Neutrophil (primary cell): ENCODE measurements around the gene ARHGDIG.
A peak's percentile ranks its signal among the peaks of the same experiment; 100 is the strongest.

Experiments
- H3K27ac ChIP-seq: fragments of 200-600 bp; sonication (generic); 2 replicates; pipeline ENCODE4 v1.5.1; 2016; ENCODE audit warnings: mild to moderate bottlenecking, moderate library complexity
- H3K27me3 ChIP-seq: fragments of 200-600 bp; sonication (generic); 2 replicates; pipeline ENCODE4 v1.6.0; 2016; ENCODE audit warnings: mild to moderate bottlenecking
- H3K36me3 ChIP-seq: fragments of 200-600 bp; sonication (generic); 2 replicates; pipeline ENCODE4 v1.5.1; 2017
- H3K4me1 ChIP-seq, 2 experiments: fragments of 200-600 bp in 1 of 2; sonication (generic) in 1 of 2; 1 replicate in 1 of 2; 2 replicates in 1 of 2; pipeline versions ENCODE4 v1.5.1 to v1.6.1; 2013 to 2016; ENCODE audit warnings: low read depth in 1 of 2, low read length in 1 of 2, mild to moderate bottlenecking in 1 of 2, moderate library complexity in 1 of 2; ENCODE audit not compliant: control insufficient read depth in 1 of 2, insufficient read depth in 1 of 2
- H3K4me3 ChIP-seq, 2 experiments: fragments of 200-600 bp in 1 of 2; sonication (generic) in 1 of 2; 1 replicate in 1 of 2; 2 replicates in 1 of 2; pipeline ENCODE4 v1.5.1; 2013 to 2016; ENCODE audit warnings: low read depth in 1 of 2, low read length in 1 of 2, mild to moderate bottlenecking in 1 of 2, moderate library complexity in 1 of 2
- H3K9me3 ChIP-seq: fragments of 200-600 bp; sonication (generic); 2 replicates; pipeline ENCODE4 v1.5.1; 2016
- CTCF ChIP-seq: fragments of 200-600 bp; sonication (generic); IDR thresholded peaks from 2 replicates; pipeline ENCODE4 v1.5.1; 2016; ENCODE audit warnings: antibody characterized with exemption

ARHGDIG gene

GRCh38 chr16:316741-317464 lies 36.5 kb downstream of the ARHGDIG start:
- H3K36me3 ChIP-seq, result peaks cover 65% of the 10 kb centered on the region
- H3K27ac ChIP-seq, result no peak overlapping the region
- no peaks in the 10 kb centered on the region for H3K9me3 ChIP-seq
- no peaks in the 10 kb centered on the region for H3K27me3 ChIP-seq
- TF ChIP-seq CTCF, result no peak
- H3K4me3 ChIP-seq, result no peak overlapping the region
- H3K4me1 ChIP-seq, result peaks cover 0 to 10% of the 10 kb centered on the region in 2 experiments

DNA sequence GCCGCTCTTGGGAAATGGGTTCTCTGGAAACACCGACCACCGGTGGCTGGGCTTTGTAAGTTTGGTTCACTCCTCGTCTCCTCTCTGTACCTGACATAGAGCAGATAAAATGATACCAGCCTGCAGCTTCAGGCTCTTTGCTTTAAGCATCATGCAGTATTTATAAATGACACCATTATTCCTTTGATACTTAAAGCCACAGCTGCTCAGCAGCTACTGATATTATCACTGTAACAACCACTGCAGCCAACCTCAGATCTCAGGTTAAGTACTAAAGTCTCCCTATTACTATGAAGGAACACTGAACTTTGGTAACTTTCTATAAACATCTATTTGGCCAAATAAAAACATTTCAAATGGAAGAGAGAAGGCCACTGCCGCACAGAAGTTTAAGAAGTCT lies 37.2 kb downstream of the ARHGDIG start:
- H3K36me3 ChIP-seq, result peaks cover 63% of the 10 kb centered on the region
- H3K9me3 ChIP-seq, result no peaks in the 10 kb centered on the region
- no peak for TF ChIP-seq CTCF
- peaks cover 2 to 16% of the 10 kb centered on the region in 2 experiments for H3K4me1 ChIP-seq
- no peaks in the 10 kb centered on the region for H3K27me3 ChIP-seq
- no peak overlapping the region for H3K27ac ChIP-seq
- H3K4me3 ChIP-seq, result no peak overlapping the region

- peaks cover 53% of the 10 kb centered on the region for H3K36me3 ChIP-seq
- no peaks in the 10 kb centered on the region for H3K27me3 ChIP-seq
- H3K4me1 ChIP-seq, result peaks cover 8 to 20% of the 10 kb centered on the region in 2 experiments
Measured at GRCh38 chr16:318628-319027, 38.2 kb downstream of the ARHGDIG start.

DNA sequence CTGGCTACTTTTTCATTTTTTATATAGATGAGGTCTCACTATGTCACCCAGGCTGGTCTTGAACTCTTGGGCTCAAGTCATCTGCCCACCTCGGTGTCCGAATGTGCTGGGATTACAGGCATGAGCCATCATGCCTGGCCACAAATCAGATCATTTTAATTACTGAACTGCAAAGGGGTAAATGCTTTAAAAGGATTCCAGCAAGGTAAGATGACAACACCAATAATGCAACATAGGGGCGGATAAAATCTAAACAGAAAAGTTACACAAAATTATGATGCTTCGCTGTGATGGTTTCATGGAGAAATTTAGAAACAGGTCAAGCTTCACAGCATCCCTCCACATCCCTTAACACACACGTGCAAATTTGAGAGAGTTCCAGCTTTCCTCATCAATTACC lies 39.8 kb downstream of the ARHGDIG start:
- Histone ChIP-seq H3K9me3 (no peaks in the 10 kb centered on the region), H3K4me1 (peaks cover 24 to 36% of the 10 kb centered on the region in 2 experiments), H3K4me3 (no peak overlapping the region), H3K36me3 (peaks cover 39% of the 10 kb centered on the region), H3K27me3 (no peaks in the 10 kb centered on the region), H3K27ac (no peak overlapping the region)
- no peak for TF ChIP-seq CTCF

More at GRCh38 chr16:318628-319027, 38.2 kb downstream of the ARHGDIG start:
- Histone ChIP-seq H3K9me3 (no peaks in the 10 kb centered on the region), H3K27ac (no peak overlapping the region), H3K4me3 (no peak overlapping the region)
- TF ChIP-seq CTCF, result no peak

GRCh38 chr16:321532-321931 lies 41.1 kb downstream of the ARHGDIG start:
- Histone ChIP-seq H3K36me3 (peaks cover 39% of the 10 kb centered on the region), H3K27me3 (no peaks in the 10 kb centered on the region), H3K9me3 (no peaks in the 10 kb centered on the region), H3K4me3 (no peak overlapping the region), H3K4me1 (peaks cover 35 to 49% of the 10 kb centered on the region in 2 experiments), H3K27ac (peak overlapping the region; percentile 57)
- TF ChIP-seq CTCF, result no peak
